ENCODE data around the gene PCSK7. TPM values are rescaled to one million over a fixed set of nuclear protein-coding genes. Genes with fewer than 3 reads are reported as not detected.

Gene PCSK7
- total RNA-seq, 1 experiment from 2014 or later, result 132 TPM

DNA sequence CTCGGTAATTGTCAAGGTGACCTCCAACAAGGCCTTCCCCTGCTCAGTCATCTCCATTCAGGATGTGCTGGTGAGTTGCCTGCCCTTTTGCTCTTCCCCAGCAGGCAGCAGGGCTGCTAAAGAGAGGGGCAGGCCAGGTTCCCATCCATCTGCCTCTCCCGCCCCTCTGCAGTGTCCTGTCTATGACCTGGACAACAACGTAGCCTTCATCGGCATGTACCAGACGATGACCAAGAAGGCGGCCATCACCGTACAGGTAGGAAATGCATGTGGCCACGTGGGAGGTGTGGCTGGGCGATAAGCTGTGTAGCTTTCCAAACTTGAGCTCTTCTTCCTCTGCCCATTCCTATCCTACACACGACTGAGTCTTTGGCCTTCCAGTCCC lies 49.3 kb downstream of the PCSK7 start:
- ChIA-PET CTCF (no interaction called here), POLR2A (interaction anchor here (0.6 kb wide), 1 partner anchor 38 kb away, joined by 3 read pairs; the partner anchor contains the start of gene PAFAH1B2)

GRCh38 chr11:117181586-117182550 lies 50.0 kb downstream of the PCSK7 start:
- H3K9me3 ChIP-seq, result no peaks in the 10 kb centered on the region
- Mint-ChIP-seq H3K9me3 (ENCODE audit: unreplicated experiment) (no peaks in the 10 kb centered on the region), H3K36me3 (ENCODE audit: insufficient read depth, unreplicated experiment) (peaks cover 45% of the 10 kb centered on the region), H3K4me1 (ENCODE audit: low read depth, unreplicated experiment) (peaks cover 34% of the 10 kb centered on the region), H3K27ac (ENCODE audit: unreplicated experiment) (no peak overlapping the region), H3K4me3 (ENCODE audit: unreplicated experiment) (no peak overlapping the region), H3K27me3 (ENCODE audit: insufficient read depth, unreplicated experiment) (no peaks in the 10 kb centered on the region)
- no peak overlapping the region for H3K4me3 ChIP-seq (ENCODE audit: low read depth, low read length)
- peaks cover 11% of the 10 kb centered on the region for H3K36me3 ChIP-seq (ENCODE audit: control insufficient read depth, insufficient read depth, low read length)
- CTCF ChIA-PET, result interaction anchor here (0.6 kb wide), 1 partner anchor 49 kb away, joined by 5 read pairs; no protein-coding TSS in a partner anchor
- peaks cover 32% of the 10 kb centered on the region for H3K4me1 ChIP-seq
- H3K27me3 ChIP-seq (replicated peaks; ENCODE audit: control insufficient read depth, insufficient read depth, low read length), result no peaks in the 10 kb centered on the region
- DNase-seq, result no peak
- BruUV-seq (replicated peaks), result no TSS peak
- TF ChIP-seq, protein P1, sequence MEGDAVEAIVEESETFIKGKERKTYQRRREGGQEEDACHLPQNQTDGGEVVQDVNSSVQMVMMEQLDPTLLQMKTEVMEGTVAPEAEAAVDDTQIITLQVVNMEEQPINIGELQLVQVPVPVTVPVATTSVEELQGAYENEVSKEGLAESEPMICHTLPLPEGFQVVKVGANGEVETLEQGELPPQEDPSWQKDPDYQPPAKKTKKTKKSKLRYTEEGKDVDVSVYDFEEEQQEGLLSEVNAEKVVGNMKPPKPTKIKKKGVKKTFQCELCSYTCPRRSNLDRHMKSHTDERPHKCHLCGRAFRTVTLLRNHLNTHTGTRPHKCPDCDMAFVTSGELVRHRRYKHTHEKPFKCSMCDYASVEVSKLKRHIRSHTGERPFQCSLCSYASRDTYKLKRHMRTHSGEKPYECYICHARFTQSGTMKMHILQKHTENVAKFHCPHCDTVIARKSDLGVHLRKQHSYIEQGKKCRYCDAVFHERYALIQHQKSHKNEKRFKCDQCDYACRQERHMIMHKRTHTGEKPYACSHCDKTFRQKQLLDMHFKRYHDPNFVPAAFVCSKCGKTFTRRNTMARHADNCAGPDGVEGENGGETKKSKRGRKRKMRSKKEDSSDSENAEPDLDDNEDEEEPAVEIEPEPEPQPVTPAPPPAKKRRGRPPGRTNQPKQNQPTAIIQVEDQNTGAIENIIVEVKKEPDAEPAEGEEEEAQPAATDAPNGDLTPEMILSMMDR (IDR thresholded peaks at IDR 0.05; ENCODE audit: insufficient read depth in 1 of 2, low read depth in 1 of 2, low read length in 1 of 2, severe bottlenecking in 1 of 2, unreplicated experiment in 1 of 2), result no peak
- intact Hi-C loops (cut with micrococcal nuclease; ENCODE audit: unreplicated experiment), result no loop called here
- POLR2A ChIA-PET, result interaction anchor here (0.6 kb wide), 1 partner anchor 38 kb away, joined by 3 read pairs; the partner anchor contains the start of gene PAFAH1B2

More for the DNA sequence above, 49.3 kb downstream of the PCSK7 start:
- no TSS peak for BruUV-seq (replicated peaks)
- H3K36me3 Mint-ChIP-seq (ENCODE audit: insufficient read depth, unreplicated experiment), result peaks cover 52% of the 10 kb centered on the region
- no peak for DNase-seq
- no peak overlapping the region for H3K27ac Mint-ChIP-seq (ENCODE audit: unreplicated experiment)
- intact Hi-C loops (cut with micrococcal nuclease; ENCODE audit: unreplicated experiment), result no loop called here
- Histone ChIP-seq H3K27me3 (replicated peaks; ENCODE audit: control insufficient read depth, insufficient read depth, low read length) (no peaks in the 10 kb centered on the region), H3K4me3 (ENCODE audit: low read depth, low read length) (no peak overlapping the region), H3K36me3 (ENCODE audit: control insufficient read depth, insufficient read depth, low read length) (peaks cover 13% of the 10 kb centered on the region), H3K9me3 (no peaks in the 10 kb centered on the region), H3K4me1 (peaks cover 31% of the 10 kb centered on the region)
- H3K4me1 Mint-ChIP-seq (ENCODE audit: low read depth, unreplicated experiment), result peaks cover 33% of the 10 kb centered on the region
- H3K27me3 Mint-ChIP-seq (ENCODE audit: insufficient read depth, unreplicated experiment), result no peaks in the 10 kb centered on the region
- TF ChIP-seq, protein P1 (IDR thresholded peaks at IDR 0.05; ENCODE audit: insufficient read depth in 1 of 2, low read depth in 1 of 2, low read length in 1 of 2, severe bottlenecking in 1 of 2, unreplicated experiment in 1 of 2), result no peak
- no peak overlapping the region for H3K4me3 Mint-ChIP-seq (ENCODE audit: unreplicated experiment)
- no peaks in the 10 kb centered on the region for H3K9me3 Mint-ChIP-seq (ENCODE audit: unreplicated experiment)

DNA sequence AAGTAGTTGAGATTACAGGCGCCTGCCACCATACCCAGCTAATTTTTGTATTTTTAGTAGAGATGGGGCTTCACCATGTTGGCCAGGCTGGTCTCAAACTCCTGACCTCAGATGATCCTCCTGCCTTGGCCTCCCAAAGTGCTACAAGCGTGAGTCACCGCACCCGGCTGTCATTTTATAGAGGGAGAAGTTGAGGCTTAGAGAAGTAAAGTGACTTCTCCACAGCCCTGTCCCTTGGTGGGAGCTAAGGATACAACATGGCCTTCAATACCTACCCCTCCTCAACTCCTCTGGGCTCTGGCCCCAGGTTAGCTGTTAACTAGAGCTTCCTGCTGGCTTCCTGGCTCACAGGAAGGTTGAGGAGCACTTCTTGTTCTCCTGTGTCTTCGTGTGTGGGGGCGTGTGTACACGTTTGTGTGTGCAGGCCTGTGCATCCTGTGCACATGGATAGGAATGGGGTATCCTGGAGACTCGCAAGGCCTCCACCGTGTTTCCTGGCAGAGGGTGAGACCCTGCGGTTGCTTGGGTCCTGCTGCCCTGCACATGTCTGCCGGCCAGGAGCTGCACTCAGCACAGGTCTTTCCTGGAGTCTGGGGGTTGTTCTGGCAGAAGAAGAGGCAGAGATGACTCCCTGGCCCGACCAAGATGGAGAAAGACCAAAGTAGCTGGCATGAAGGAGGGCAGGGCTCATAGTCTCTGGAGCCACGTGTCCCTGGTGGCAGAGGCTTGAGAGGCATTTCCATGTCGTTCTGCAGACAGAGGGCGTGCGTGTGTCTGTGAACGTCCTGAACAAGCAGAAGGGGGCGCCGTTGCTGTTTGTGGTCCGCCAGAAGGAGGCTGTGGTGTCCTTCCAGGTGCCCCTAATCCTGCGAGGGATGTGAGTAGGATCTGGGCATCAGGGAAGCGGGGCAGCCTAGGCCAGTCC lies 51.0 kb downstream of the PCSK7 start:
- TF ChIP-seq, protein P1 (IDR thresholded peaks at IDR 0.05; ENCODE audit: insufficient read depth in 1 of 2, low read depth in 1 of 2, low read length in 1 of 2, severe bottlenecking in 1 of 2, unreplicated experiment in 1 of 2), result peak; percentile 40 to 80
- Mint-ChIP-seq H3K4me3 (ENCODE audit: unreplicated experiment) (peak overlapping the region; percentile 97), H3K4me1 (ENCODE audit: low read depth, unreplicated experiment) (peaks cover 34% of the 10 kb centered on the region), H3K27ac (ENCODE audit: unreplicated experiment) (no peak overlapping the region), H3K36me3 (ENCODE audit: insufficient read depth, unreplicated experiment) (peaks cover 46% of the 10 kb centered on the region), H3K9me3 (ENCODE audit: unreplicated experiment) (no peaks in the 10 kb centered on the region), H3K27me3 (ENCODE audit: insufficient read depth, unreplicated experiment) (no peaks in the 10 kb centered on the region)
- Histone ChIP-seq H3K4me3 (ENCODE audit: low read depth, low read length) (no peak overlapping the region), H3K4me1 (peaks cover 32% of the 10 kb centered on the region), H3K36me3 (ENCODE audit: control insufficient read depth, insufficient read depth, low read length) (peaks cover 9% of the 10 kb centered on the region), H3K27me3 (replicated peaks; ENCODE audit: control insufficient read depth, insufficient read depth, low read length) (no peaks in the 10 kb centered on the region), H3K9me3 (no peaks in the 10 kb centered on the region)
- peak; percentile 68 to 71 for DNase-seq
- POLR2A ChIA-PET, result no interaction called here
- intact Hi-C loops (cut with micrococcal nuclease; ENCODE audit: unreplicated experiment), result no loop called here
- no TSS peak for BruUV-seq (replicated peaks)
- CTCF ChIA-PET, result interaction anchor here (0.6 to 4.0 kb wide), 6 partner anchors 14 to 316 kb away, joined by 3 to 38 read pairs (median 3); no protein-coding TSS in a partner anchor

Measured in Caco-2 (cell line).